ENCODE data around the gene GPS2. TPM values are rescaled to one million over a fixed set of nuclear protein-coding genes. Genes with fewer than 3 reads are reported as not detected.

Gene GPS2
- total and polyA plus RNA-seq, 10 of the 15 experiments (the other 5 are each of a cell fraction or from before 2014, with no cell fraction given) = 10.2 to 96.4 (median 42.5) TPM

DNA sequence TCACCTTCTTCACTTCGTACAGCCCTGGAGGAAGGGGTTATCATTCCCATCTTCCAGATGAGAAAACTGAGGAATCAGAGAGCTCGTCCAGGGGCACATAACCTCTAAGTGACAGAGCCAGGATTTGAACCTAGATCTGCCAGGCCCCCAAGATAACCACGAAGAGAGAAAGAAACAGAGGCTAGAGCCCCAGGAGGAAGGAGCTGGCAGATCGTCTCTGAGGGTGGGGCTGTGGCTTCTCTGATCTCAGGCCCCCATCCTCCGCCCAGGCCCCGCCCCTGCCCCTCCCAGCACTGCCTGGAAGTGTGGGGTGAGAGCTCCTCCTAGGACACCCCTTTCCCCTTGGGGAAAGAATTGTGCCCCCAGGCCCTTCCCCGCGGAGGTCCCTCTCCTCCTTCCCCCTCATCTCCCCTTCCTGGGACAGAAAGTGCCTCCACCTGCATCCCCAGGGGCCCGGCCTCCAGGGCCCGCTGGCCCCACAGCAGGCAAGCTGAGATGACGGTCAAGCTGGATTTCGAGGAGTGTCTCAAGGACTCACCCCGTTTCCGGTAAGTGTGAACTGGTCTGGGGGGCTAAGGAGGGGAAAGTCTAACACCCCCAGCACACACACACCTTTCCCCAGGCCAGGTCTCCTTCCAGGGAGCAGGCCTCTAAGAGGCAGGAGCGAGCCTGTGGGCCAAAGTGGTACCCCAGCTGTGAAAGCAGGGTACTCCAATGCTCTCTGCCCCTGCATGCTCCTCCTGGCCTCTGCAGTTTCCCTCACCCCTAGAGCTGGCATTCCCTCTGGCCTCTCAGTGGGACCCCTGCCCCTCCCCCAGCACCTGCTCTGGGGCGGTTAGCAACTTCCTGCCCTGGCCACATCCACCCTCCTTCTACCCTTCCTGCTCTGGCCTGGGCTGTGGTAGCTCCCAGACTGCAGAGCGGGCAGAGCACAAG is 21.3 kb upstream of the GPS2 start, which contains the start of gene ACAP1:
TSS of gene ACAP1 (plus strand) at position 290 of the 936 bp plus-strand sequence. CDS start at position 496, 206 bp downstream.
- no peak for DNase-seq (ENCODE audit: low read depth, low spot score)
- BruUV-seq (replicated peaks) = TSS peak; percentile 87
- Histone ChIP-seq H3K4me2 (ENCODE audit: control insufficient read depth, insufficient read depth) (peak within 1 kb of the TSS; percentile 97), H3K4me3 (peak within 1 kb of the TSS; percentile 96), H3K4me1 (ENCODE audit: control insufficient read depth, insufficient read depth, low read length) (peaks cover 27% of the 10 kb centered on the region), H4K20me1 (ENCODE audit: control insufficient read depth, insufficient read depth) (no peaks in the 10 kb centered on the region), H3K9ac (ENCODE audit: control insufficient read depth, insufficient read depth, low read length) (peak within 1 kb of the TSS; percentile 99), H3K27ac (ENCODE audit: control insufficient read depth, insufficient read depth) (peak within 1 kb of the TSS; percentile 99), H3K79me2 (ENCODE audit: control insufficient read depth, insufficient read depth, low read length) (peaks cover 30% of the 10 kb centered on the region), H3K9me3 (replicated peaks; ENCODE audit: control insufficient read depth, insufficient read depth, low read length) (no peaks in the 10 kb centered on the region), H2AFZ (ENCODE audit: control insufficient read depth, low read depth, low read length) (peak within 1 kb of the TSS; percentile 73), H3K27me3 (replicated peaks in 1 of 2; ENCODE audit: control insufficient read depth in 2 of 2, insufficient read depth in 2 of 2, low read length in 1 of 2) (no peaks in the 10 kb centered on the region), H3K36me3 (ENCODE audit: control insufficient read depth in 2 of 2, insufficient read depth in 2 of 2, low read length in 1 of 2) (peaks cover 0 to 21% of the 10 kb centered on the region in 2 experiments; a peak in 2 of 4 replicates)
- ChIA-PET SMC1A (ENCODE audit: uncharacterized antibody, unreplicated experiment) (interaction anchor here (0.9 to 4.5 kb wide), 15 partner anchors 8 to 290 kb away, joined by 3 to 33 read pairs (median 5); partner anchors contain the start of genes CTDNEP1, GABARAP, GPS2 and KCTD11), RAD21 (ENCODE audit: unreplicated experiment) (interaction anchor here (0.7 to 5.2 kb wide), 19 partner anchors 8 to 350 kb away, joined by 3 to 45 read pairs (median 5); partner anchors contain the start of genes FXR2, GABARAP, KCTD11 and PLSCR3), CTCF (interaction anchor here (0.7 to 3.8 kb wide), 18 partner anchors 9 to 351 kb away, joined by 3 to 46 read pairs (median 6); partner anchors contain the start of genes NEURL4, SENP3, TMEM102 and TMEM256), POLR2A (interaction anchor here (0.5 to 3.9 kb wide), 28 partner anchors 9 to 1606 kb away, joined by 3 to 52 read pairs (median 4); partner anchors contain the start of genes ACADVL, DLG4, FXR2 and GPS2)
- FAIRE-seq = peak; percentile 90
- WGBS (ENCODE audit: insufficient coverage, insufficient replicate concordance, low lambda C conversion rate, missing lambda C conversion rate) = 1% methylated on average over 15 of the region's 17 CpGs
- ATAC-seq = peak; percentile 93
- in situ Hi-C loops (cut with MboI) (no loop called here), intact Hi-C loops (cut with micrococcal nuclease; ENCODE audit: unreplicated experiment) (no loop called here)
- no peak for TF ChIP-seq CEBPB (IDR thresholded peaks at IDR 0.05; ENCODE audit: borderline replicate concordance in 1 of 2, low read depth in 2 of 2, low read length in 2 of 2)
- TF ChIP-seq POLR2AphosphoS5 (IDR thresholded peaks at IDR 0.05; ENCODE audit: low read length) = peak; percentile 24; the same call in 1 of the 2 replicates
- no peak for TF ChIP-seq NR2C1 (IDR thresholded peaks at IDR 0.05)
- TF ChIP-seq JUND (IDR thresholded peaks at IDR 0.05; ENCODE audit: low read depth, low read length) = no peak
- TF ChIP-seq SMARCA5 (IDR thresholded peaks at IDR 0.05) = peak; percentile 78; the same call in 1 of the 2 replicates
- TF ChIP-seq KDM1A (IDR thresholded peaks at IDR 0.05; ENCODE audit: borderline replicate concordance) = no peak
- peak; percentile 78; the same call in 1 of the 2 replicates for TF ChIP-seq RB1 (IDR thresholded peaks at IDR 0.05; ENCODE audit: borderline replicate concordance)
- TF ChIP-seq POLR2AphosphoS2 (IDR thresholded peaks at IDR 0.05; ENCODE audit: low read depth, low read length) = 0 out of 2 replicates have a peak, but pooled peaks have one; percentile 30
- peak; percentile 84 for TF ChIP-seq CHD2 (IDR thresholded peaks at IDR 0.05; ENCODE audit: borderline replicate concordance, low read depth, low read length)
- no peak for TF ChIP-seq CBX5 (IDR thresholded peaks at IDR 0.05; ENCODE audit: low read depth)
- 0 out of 2 replicates have a peak, but pooled peaks have one; percentile 40 for TF ChIP-seq GATAD2B (conservative IDR thresholded peaks at IDR 0.05; ENCODE audit: low read depth)
- no peak for TF ChIP-seq FOXM1 (IDR thresholded peaks at IDR 0.05; ENCODE audit: low read depth, low read length)
- peak; percentile 25 to 51; a peak in 1 of 4 replicates for TF ChIP-seq BHLHE40 (IDR thresholded peaks at IDR 0.05; ENCODE audit: borderline replicate concordance in 1 of 2, low read depth in 2 of 2, low read length in 1 of 2)
- TF ChIP-seq SRF (IDR thresholded peaks at IDR 0.05; ENCODE audit: low read depth in 2 of 2, low read length in 2 of 2) = no peak
- TF ChIP-seq NFIC (IDR thresholded peaks at IDR 0.05; ENCODE audit: low read depth, low read length) = no peak
- no peak for TF ChIP-seq RAD51 (IDR thresholded peaks at IDR 0.05)
- TF ChIP-seq, protein P1, sequence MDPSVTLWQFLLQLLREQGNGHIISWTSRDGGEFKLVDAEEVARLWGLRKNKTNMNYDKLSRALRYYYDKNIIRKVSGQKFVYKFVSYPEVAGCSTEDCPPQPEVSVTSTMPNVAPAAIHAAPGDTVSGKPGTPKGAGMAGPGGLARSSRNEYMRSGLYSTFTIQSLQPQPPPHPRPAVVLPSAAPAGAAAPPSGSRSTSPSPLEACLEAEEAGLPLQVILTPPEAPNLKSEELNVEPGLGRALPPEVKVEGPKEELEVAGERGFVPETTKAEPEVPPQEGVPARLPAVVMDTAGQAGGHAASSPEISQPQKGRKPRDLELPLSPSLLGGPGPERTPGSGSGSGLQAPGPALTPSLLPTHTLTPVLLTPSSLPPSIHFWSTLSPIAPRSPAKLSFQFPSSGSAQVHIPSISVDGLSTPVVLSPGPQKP (IDR thresholded peaks at IDR 0.05; ENCODE audit: low read depth, low read length) = no peak
- TF ChIP-seq EP300 (IDR thresholded peaks at IDR 0.05; ENCODE audit: borderline replicate concordance in 1 of 2, control insufficient read depth in 1 of 2, low read depth in 2 of 2, low read length in 2 of 2) = peak in 1 of 2 experiments; percentile 13; a peak in 1 of 4 replicates
- TF ChIP-seq, protein P2, sequence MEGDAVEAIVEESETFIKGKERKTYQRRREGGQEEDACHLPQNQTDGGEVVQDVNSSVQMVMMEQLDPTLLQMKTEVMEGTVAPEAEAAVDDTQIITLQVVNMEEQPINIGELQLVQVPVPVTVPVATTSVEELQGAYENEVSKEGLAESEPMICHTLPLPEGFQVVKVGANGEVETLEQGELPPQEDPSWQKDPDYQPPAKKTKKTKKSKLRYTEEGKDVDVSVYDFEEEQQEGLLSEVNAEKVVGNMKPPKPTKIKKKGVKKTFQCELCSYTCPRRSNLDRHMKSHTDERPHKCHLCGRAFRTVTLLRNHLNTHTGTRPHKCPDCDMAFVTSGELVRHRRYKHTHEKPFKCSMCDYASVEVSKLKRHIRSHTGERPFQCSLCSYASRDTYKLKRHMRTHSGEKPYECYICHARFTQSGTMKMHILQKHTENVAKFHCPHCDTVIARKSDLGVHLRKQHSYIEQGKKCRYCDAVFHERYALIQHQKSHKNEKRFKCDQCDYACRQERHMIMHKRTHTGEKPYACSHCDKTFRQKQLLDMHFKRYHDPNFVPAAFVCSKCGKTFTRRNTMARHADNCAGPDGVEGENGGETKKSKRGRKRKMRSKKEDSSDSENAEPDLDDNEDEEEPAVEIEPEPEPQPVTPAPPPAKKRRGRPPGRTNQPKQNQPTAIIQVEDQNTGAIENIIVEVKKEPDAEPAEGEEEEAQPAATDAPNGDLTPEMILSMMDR (IDR thresholded peaks at IDR 0.05 in 2 of 3, conservative IDR thresholded peaks at IDR 0.05 in 1 of 3; ENCODE audit: control insufficient read depth in 2 of 3, extremely low read depth in 1 of 3, insufficient read depth in 1 of 3, low read depth in 3 of 3, low read length in 3 of 3) = 0 out of 6 replicates have a peak, but pooled peaks of 1 of the 3 experiments have one; percentile 11

Measured in GM12878 (cell line).